SU-DHL-6 (cell line): ENCODE measurements around the gene GIPC3.

ENCODE experiments used
- EZH2phosphoT487 ChIP-seq: fragments of 200-600 bp; sonication (generic), shearing (Covaris generic); conservative IDR thresholded peaks from 2 replicates; pipeline ENCODE4 v1.6.1; 2018; ENCODE audit warnings: mild to moderate bottlenecking, antibody characterized with exemption, low read length, moderate library complexity, mixed read lengths
- TF ChIP-seq, protein P1 (sequence below): fragments of 200-600 bp; sonication (generic); IDR thresholded peaks from one replicate; pipeline ENCODE4 v1.5.1; 2017; ENCODE audit warnings: antibody characterized with exemption, mild to moderate bottlenecking, low read length, moderate library complexity; ENCODE audit not compliant: insufficient read depth, poor library complexity, severe bottlenecking

DNA sequence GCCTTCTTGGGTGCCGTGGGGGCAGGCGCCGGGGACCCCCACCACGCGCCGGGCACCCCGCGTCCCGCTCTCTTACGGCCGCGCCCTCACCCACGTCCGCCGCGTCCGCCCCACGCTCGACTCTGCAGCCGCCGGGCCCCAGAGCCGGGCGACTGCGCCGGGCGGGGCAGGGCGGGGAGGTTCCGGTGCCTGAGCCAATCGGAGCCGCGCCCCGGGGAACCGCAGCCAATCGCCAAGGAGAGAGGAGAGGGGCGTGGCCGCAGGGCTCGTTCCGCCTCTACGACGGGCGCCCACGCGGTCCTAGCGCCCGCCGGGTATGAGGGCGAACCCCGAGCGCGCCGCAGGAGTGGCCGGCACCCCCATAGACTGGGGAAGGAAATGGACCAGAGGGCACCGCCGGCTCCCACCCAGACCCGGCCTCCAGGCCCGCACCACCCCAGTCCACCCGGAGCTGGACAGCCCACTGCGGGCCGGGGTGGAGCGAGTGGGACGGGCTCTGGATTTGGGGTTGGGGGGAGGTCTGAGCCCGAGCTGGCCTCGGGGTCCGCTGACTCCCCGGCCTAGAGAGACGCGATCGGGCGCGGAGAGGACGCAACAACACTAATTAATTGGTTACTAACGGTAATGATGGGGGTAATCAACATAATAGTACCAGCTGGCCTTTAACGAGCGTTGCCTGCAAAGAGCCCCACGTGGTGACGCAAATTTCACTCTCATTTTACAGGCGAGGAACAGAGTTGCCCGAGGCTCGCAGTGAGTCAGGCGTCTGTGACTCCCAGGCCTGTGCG lies 27.6 kb upstream of the GIPC3 start, which contains the start of gene MFSD12:
- TF ChIP-seq, protein P1, sequence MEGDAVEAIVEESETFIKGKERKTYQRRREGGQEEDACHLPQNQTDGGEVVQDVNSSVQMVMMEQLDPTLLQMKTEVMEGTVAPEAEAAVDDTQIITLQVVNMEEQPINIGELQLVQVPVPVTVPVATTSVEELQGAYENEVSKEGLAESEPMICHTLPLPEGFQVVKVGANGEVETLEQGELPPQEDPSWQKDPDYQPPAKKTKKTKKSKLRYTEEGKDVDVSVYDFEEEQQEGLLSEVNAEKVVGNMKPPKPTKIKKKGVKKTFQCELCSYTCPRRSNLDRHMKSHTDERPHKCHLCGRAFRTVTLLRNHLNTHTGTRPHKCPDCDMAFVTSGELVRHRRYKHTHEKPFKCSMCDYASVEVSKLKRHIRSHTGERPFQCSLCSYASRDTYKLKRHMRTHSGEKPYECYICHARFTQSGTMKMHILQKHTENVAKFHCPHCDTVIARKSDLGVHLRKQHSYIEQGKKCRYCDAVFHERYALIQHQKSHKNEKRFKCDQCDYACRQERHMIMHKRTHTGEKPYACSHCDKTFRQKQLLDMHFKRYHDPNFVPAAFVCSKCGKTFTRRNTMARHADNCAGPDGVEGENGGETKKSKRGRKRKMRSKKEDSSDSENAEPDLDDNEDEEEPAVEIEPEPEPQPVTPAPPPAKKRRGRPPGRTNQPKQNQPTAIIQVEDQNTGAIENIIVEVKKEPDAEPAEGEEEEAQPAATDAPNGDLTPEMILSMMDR, result no peak
- no peak for TF ChIP-seq EZH2phosphoT487
